HG03565 (cell line): ENCODE results near the gene VPS4A.

ENCODE experiments used
- ATAC-seq: cut with Tn5 transposase; IDR thresholded peaks from one replicate; pipeline ENCODE4 v1.9.1; 2021; ENCODE audit warnings: mild to moderate bottlenecking, moderate library complexity; ENCODE audit not compliant: unreplicated experiment

VPS4A gene

DNA sequence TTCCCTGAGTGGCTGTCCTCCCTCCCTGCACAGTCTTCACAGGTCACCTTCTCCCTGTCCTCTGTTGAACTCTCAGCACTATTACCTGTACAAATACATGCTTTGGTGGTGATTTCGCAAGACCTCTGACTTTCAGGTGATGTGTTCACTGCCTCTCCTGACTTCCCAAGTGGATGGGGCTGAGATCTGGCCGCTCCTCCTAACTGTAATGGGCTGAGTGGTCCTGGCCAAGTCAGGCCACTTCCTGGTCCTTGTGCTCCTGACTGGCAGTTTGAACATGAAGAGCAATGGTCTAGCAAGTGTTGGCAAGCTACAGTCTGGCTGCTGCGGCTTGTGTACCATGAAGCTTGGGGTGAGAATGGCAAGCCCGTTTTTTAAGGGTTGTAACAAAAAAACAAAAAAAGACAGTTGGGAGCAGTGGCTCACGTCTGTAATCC lies 52.1 kb downstream of the VPS4A start:
- ATAC-seq: no peak

DNA sequence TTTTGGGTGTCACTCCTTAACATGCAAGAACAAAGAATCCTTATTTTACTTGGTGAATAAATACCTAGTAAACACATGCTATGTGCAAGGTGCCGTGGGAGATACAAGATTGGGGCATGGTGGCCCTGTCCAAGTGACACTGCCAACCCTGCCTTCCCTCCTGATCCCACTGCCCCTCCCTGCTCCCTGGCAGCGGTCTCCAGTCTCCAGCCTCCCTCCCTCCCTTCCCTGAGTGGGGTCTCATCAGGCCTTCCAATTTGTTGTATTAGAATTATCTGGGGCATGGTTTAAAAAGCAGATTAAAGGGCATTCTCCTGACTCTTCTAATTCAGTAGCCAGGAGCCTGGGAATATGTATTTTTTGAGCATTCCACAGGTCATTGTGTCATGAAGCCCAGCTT lies 52.9 kb downstream of the VPS4A start:
- ATAC-seq: no peak

DNA sequence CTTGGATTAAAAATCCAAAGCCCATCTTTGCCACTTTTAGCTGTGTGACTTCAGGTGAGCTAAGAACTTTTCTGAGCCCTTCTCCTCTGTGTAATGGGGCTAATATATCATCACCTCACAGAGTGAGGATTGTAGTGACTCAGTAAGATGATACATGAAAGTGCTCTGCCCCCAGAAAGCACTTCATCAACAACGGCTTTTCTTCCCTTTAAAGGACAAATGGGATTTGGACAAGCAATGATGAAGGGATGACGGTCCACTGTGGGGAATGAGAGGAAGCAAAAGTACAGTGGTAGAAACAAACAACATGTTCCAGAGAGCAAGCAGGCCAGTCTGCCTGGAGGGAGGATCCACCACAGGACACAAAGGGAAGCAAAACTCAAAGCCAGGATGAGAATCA lies 54.8 kb downstream of the VPS4A start:
- no peak for ATAC-seq

DNA sequence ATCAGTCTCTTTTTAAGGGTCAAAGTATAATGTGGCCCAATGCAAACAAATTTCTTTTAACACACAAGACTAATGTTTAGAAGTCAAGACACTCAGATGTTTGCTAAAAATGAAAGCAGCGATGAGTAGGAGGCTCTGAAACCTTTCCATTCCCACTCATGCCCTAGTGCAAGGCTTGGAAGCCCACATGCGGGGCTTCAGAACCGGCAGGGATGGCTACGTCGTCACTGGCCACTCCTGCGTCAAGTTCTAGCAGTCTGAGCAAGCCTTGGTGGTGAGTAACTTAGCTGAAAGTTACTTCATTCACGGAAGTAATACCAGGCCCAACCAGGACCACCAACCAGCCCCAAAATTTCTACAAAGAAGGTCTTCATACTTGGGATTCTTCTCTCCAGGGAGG lies 55.3 kb downstream of the VPS4A start:
- ATAC-seq: no peak

DNA sequence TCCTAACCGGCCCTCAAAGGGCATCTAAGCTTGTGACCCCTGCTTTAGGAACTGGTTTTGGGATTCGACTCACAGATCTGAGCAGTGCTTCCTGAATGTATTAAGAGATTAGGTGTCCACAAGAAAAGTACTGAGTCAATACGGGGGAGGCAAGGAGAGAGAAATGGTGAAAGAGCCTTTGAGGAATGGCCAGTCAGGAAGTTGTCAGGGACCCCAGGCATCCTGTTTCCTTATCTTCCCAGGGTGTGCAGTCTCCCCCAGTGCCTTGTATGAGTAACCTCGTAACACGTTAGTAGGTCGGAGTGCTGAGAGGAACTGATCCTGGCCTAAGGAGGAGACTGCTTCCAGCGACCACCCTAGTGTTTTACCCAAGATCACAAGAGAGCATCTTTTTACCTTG lies 56.8 kb downstream of the VPS4A start:
- no peak for ATAC-seq

DNA sequence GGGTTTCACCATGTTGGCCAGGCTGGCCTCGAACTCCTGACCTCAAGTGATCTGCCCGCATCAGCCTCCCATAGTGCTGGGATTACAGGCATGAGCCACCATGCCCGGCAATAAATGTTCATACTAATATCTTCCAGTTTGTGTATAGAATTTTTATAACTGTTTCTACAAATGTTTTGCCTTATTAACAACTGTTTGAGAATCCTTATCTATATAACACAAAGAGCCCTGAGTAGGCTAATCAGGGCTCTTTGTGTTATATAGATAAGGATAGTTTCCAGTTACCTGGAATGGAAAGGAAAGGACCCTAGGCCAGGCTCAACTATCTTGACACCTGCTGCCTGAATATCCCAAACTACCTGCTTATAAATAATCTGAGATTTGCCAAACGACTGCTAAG lies 57.7 kb downstream of the VPS4A start:
- ATAC-seq: no peak

DNA sequence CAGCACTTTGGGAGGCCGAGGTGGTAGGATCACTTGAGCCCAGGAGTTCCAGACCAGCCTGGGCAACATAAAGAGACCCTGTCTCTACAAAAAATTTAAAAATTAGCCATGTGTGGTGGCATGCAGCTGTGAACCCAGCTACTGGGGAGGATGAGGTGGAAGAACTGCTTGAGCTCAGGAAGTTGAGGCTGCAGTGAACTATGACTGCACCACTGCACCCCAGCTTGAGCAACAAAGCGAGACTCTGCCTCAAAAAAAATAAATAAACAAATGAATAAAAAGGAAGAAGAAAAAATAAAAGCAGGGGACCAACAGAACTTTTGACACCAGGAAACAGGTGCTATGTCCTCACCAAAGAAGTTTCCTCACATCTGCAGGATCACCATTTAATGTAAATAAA lies 60.4 kb downstream of the VPS4A start:
- ATAC-seq: no peak

DNA sequence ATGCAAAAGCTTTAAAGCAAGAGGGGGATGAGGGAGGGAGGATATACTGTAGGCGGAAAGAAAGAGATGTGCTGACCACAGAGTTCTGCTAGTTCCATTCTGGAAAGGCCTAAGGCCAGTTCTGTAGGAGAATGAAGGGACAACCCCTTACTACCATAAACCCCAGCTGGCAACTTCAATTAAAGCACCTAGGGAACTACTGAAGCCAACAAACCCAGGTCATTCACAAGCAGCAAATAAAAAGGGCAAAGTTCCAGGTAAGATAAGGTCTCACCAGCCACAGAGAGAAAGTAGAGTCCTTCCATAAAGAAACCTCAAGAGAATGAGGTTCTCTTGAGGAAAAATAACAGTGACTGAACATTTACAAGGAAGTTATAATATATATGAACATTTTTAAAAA lies 61.9 kb downstream of the VPS4A start:
- ATAC-seq: no peak
